Body of pancreas (tissue), 4 donors: Measurements from ENCODE around the gene TBC1D10A. TPM values are rescaled to one million over a fixed set of nuclear protein-coding genes. Genes with fewer than 3 reads are reported as not detected.

ENCODE experiments used
- ATAC-seq: fragments of 150-250 bp; one replicate; pipeline ENCODE4 v1.9.1; 2016
- DNase-seq, 4 donors: peaks; one replicate each; pipeline ENCODE4 v3.0.0-alpha.2; 2019
- H3K27ac ChIP-seq, 4 donors: fragments of 200-600 bp; sonication (generic); 1 replicate in 3 of 4; 2 replicates in 1 of 4; pipeline versions ENCODE4 v1.5.1 to v1.6.1; 2016 to 2019; ENCODE audit warnings: mild to moderate bottlenecking in 1 of 4, mixed read lengths in 1 of 4, moderate library complexity in 1 of 4
- H3K27me3 ChIP-seq, 2 donors: fragments of 200-600 bp; sonication (generic); one replicate each; pipeline ENCODE4 v1.6.0; 2016; ENCODE audit warnings: mild to moderate bottlenecking in 1 of 2
- H3K36me3 ChIP-seq, 2 donors: fragments of 200-600 bp; sonication (generic); replicated peaks in 1 of 2; 2 replicates each; pipeline ENCODE4 v1.5.1; 2016; ENCODE audit warnings: low read depth in 2 of 2; ENCODE audit not compliant: insufficient read depth in 1 of 2
- H3K4me1 ChIP-seq: fragments of 200-600 bp; sonication (generic); one replicate; pipeline ENCODE4 v1.6.0; 2016
- H3K4me3 ChIP-seq, 2 donors: fragments of 200-600 bp; sonication (generic); 1 replicate in 1 of 2; 2 replicates in 1 of 2; pipeline ENCODE4 v1.5.1; 2016 to 2019
- H3K9me3 ChIP-seq, 3 donors: fragments of 200-600 bp; sonication (generic); 1 replicate in 2 of 3; 2 replicates in 1 of 3; pipeline ENCODE4 v1.5.1; 2016
- CTCF ChIP-seq, 7 experiments: fragments of 450-650 bp in 4 of 7; fragments of 200-600 bp in 3 of 7; sonication (generic) in 3 of 7; IDR thresholded peaks; one replicate each; pipeline ENCODE4 v1.5.1; 2016 to 2019; ENCODE audit warnings: antibody characterized with exemption in 7 of 7
- POLR2A ChIP-seq, 3 donors: fragments of 450-650 bp; IDR thresholded peaks; one replicate each; pipeline ENCODE4 v1.6.1; 2016; ENCODE audit warnings: antibody characterized with exemption in 3 of 3, mild to moderate bottlenecking in 2 of 3
- WGBS, 2 donors: methylation state at CpG; one replicate each; pipeline ENCODE4 v1.1.5; 2017; 5-methylcytosine and 5-hydroxymethylcytosine counted together
- intact Hi-C: fragments of 100-400 bp; cut with DNase I; formaldehyde crosslinking; loops from one replicate; pipeline ENCODE4 v1.15.1; 2023
- total RNA-seq, 2 donors: library from RNA; depleted of rRNA; stranded (reverse); fragments of >200 nt; gene quantifications; one replicate each; pipeline ENCODE4 v1.1.0, GENCODE V29; 2016

TBC1D10A gene
- total RNA-seq, 2 donors from 2014 or later = 4.3 to 15.0 TPM

DNA sequence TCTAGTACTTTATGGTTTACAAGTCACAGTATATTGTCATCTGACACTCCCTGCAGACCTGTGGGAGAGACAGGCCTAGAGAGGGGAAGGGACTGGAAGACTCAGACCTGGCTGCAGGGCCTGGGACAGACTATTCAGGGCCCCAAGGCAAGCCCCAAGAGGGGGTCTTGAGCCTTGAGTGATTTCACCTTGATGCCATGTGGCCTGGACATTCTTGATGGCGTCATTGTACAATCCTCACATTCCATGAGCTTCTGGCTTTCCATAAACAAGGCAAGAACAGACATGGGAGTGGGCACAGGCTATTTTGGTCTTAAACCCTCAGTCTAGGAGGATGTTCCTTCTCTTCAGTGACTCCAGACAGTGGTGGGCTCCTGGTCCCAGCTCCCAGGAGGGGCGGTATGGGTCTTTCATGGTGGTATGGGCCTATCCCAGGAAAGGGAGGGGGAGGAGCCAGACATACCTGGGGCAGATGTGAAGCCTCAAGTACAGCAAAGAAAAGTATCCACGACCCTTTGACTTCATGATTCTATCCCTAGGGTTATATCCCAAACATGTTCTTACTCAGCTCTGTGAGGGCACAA lies 1.8 kb upstream of the TBC1D10A start:
- H3K36me3 ChIP-seq = peaks cover 5 to 11% of the 10 kb centered on the region in 2 donors
- intact Hi-C loops = no loop called here

GRCh38 chr22:30327864-30328345 lies 1.2 kb upstream of the TBC1D10A start:
- TF ChIP-seq POLR2A (IDR thresholded peaks at IDR 0.05) (no peak), CTCF (IDR thresholded peaks at IDR 0.05) (peak in 5 of 7 experiments; percentile 21 to 52 (median 44))
- H3K36me3 ChIP-seq = peaks cover 0 to 4% of the 10 kb centered on the region in 2 donors
- 31 to 51% methylated on average over 5 of the region's 5 CpGs for WGBS, 2 donors
- peaks cover 42% of the 10 kb centered on the region for H3K4me1 ChIP-seq
- intact Hi-C loops = no loop called here
- ATAC-seq (peak; percentile 31), DNase-seq (peak; percentile 41 to 59 (median 58))
- H3K27ac ChIP-seq = peak overlapping the region; percentile 78 to 94 (median 86)
- no peaks in the 10 kb centered on the region for H3K9me3 ChIP-seq
- no peak overlapping the region for H3K4me3 ChIP-seq
- no peaks in the 10 kb centered on the region for H3K27me3 ChIP-seq

More for the DNA sequence above, 1.8 kb upstream of the TBC1D10A start:
- ATAC-seq (no peak), DNase-seq (no peak)
- TF ChIP-seq CTCF (IDR thresholded peaks at IDR 0.05) (no peak), POLR2A (IDR thresholded peaks at IDR 0.05) (no peak)
- no peaks in the 10 kb centered on the region for H3K27me3 ChIP-seq
- no peak overlapping the region for H3K4me3 ChIP-seq
- peak overlapping the region in 3 of 4 donors; percentile 5 to 94 (median 92) for H3K27ac ChIP-seq
- H3K4me1 ChIP-seq = peaks cover 40% of the 10 kb centered on the region
- WGBS, 2 donors = 76 to 87% methylated on average over 3 of the region's 3 CpGs
- no peaks in the 10 kb centered on the region for H3K9me3 ChIP-seq

DNA sequence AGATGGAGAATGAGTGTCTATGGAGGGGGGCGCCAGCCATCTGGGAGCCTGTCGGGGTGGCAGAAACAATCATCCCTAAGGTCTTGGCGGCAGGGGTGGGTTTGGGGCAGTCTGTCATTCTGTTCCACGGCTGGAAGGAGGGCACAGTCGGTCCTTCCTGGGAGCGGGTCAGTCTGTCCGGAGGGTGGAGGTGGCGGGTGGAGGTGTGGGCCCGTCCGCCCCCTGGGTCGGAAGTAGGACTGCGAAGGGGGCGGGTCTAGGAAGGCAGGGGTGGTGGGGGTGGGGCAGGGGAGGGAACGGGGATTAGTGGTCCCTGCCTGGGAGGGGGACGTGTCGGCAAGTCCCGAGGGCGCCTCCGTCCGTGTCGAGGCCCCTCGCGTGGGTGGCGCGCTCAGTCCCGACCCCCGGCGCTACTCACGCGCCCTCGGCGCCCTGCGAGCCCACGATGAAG lies 461 bp downstream of the TBC1D10A start:
- TF ChIP-seq CTCF (IDR thresholded peaks at IDR 0.05) (no peak), POLR2A (IDR thresholded peaks at IDR 0.05) (no peak)
- peak overlapping the region; percentile 76 to 86 for H3K4me3 ChIP-seq
- 0 to 2% methylated on average over 8 to 33 of the region's 34 CpGs for WGBS, 2 donors
- DNase-seq (peak; percentile 41 to 55 (median 46)), ATAC-seq (peak; percentile 18)
- H3K36me3 ChIP-seq = no peaks in the 10 kb centered on the region
- peak overlapping the region; percentile 67 to 92 (median 83) for H3K27ac ChIP-seq
- H3K4me1 ChIP-seq = peaks cover 46% of the 10 kb centered on the region
- no peaks in the 10 kb centered on the region for H3K27me3 ChIP-seq
- no peaks in the 10 kb centered on the region for H3K9me3 ChIP-seq
- intact Hi-C loops = no loop called here

- Histone ChIP-seq H3K36me3 (no peaks in the 10 kb centered on the region), H3K27ac (peak overlapping the region; percentile 16 to 92 (median 83)), H3K27me3 (no peaks in the 10 kb centered on the region), H3K4me1 (peaks cover 51% of the 10 kb centered on the region), H3K4me3 (peak overlapping the region; percentile 76 to 86), H3K9me3 (no peaks in the 10 kb centered on the region)
- TF ChIP-seq CTCF (IDR thresholded peaks at IDR 0.05) (no peak), POLR2A (IDR thresholded peaks at IDR 0.05) (no peak)
- DNase-seq (peak in 1 of 4 donors; percentile 13), ATAC-seq (no peak)
- intact Hi-C loops = no loop called here
- WGBS, 2 donors = 27 to 35% methylated on average over 3 to 14 of the region's 14 CpGs
Measured at GRCh38 chr22:30325724-30326254, 952 bp downstream of the TBC1D10A start.
